Subcutaneous abdominal adipose tissue (tissue), 5 donors: Measurements from ENCODE around the gene ROR1.
A peak's percentile ranks its signal among the peaks of the same experiment; 100 is the strongest.

Experiments
- H3K27ac ChIP-seq: one replicate; pipeline ENCODE4 v1.7.0; 2013; ENCODE audit warnings: low read depth, mild to moderate bottlenecking, inconsistent platforms, low read length, moderate library complexity
- H3K27me3 ChIP-seq, 5 donors: one replicate each; pipeline ENCODE4 v1.7.0; 2013; ENCODE audit warnings: low read length in 5 of 5, inconsistent platforms in 1 of 5; ENCODE audit not compliant: control insufficient read depth in 5 of 5, insufficient read depth in 4 of 5
- H3K36me3 ChIP-seq, 5 donors: one replicate each; pipeline ENCODE4 v1.7.0; 2013; ENCODE audit warnings: low read length in 5 of 5; ENCODE audit not compliant: control insufficient read depth in 5 of 5, insufficient read depth in 5 of 5
- H3K4me1 ChIP-seq, 5 donors: one replicate each; pipeline ENCODE4 v1.7.0; 2013; ENCODE audit warnings: low read length in 5 of 5, mild to moderate bottlenecking in 3 of 5, moderate library complexity in 1 of 5; ENCODE audit not compliant: control insufficient read depth in 5 of 5, insufficient read depth in 5 of 5
- H3K4me3 ChIP-seq, 5 donors: one replicate each; pipeline ENCODE4 v1.7.0; 2013; ENCODE audit warnings: low read length in 5 of 5, low read depth in 1 of 5
- H3K9ac ChIP-seq, 5 donors: one replicate each; pipeline ENCODE4 v1.7.0; 2013; ENCODE audit warnings: low read length in 5 of 5, mild to moderate bottlenecking in 4 of 5, moderate library complexity in 3 of 5
- H3K9me3 ChIP-seq, 5 donors: one replicate each; pipeline ENCODE4 v1.7.0; 2013; ENCODE audit warnings: low read length in 5 of 5; ENCODE audit not compliant: control insufficient read depth in 5 of 5
- donor health status: healthy.
- donor health status: healthy.
- donor health status: healthy.
- donor health status: healthy.
- donor health status: healthy.

Gene ROR1

DNA sequence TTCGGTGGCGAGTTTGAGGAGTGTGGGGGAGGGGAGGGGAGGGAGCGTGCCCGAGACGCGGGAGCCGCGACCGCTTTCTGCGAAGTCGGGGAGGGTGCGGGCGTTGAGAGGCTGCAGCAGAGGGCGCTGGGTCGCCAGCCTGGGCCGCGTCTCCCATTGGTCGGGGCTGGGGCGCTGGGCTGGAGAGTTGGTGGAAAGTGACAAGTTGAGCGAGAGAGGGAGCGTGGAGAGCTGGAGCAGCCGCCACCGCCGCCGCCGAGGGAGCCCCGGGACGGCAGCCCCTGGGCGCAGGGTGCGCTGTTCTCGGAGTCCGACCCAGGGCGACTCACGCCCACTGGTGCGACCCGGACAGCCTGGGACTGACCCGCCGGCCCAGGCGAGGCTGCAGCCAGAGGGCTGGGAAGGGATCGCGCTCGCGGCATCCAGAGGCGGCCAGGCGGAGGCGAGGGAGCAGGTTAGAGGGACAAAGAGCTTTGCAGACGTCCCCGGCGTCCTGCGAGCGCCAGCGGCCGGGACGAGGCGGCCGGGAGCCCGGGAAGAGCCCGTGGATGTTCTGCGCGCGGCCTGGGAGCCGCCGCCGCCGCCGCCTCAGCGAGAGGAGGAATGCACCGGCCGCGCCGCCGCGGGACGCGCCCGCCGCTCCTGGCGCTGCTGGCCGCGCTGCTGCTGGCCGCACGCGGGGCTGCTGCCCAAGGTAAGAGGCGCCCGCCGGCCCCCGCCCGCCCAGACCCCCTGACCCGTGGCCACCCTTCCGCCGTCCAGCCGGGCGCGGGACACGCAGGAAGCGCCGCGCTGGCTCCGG, at the start of gene ROR1:
Gene ROR1, plus strand, starts transcription at position 203 of the 802 bp plus-strand sequence.
- Histone ChIP-seq H3K9me3 (no peaks in the 10 kb centered on the region), H3K9ac (peak within 1 kb of the TSS; percentile 41 to 78 (median 56)), H3K36me3 (no peaks in the 10 kb centered on the region), H3K27ac (peak within 1 kb of the TSS; percentile 48), H3K4me3 (peak within 1 kb of the TSS; percentile 67 to 88 (median 82)), H3K4me1 (peaks cover 0 to 25% (median 18%) of the 10 kb centered on the region in 5 donors), H3K27me3 (peaks cover 0 to 4% (median 0%) of the 10 kb centered on the region in 5 donors)

DNA sequence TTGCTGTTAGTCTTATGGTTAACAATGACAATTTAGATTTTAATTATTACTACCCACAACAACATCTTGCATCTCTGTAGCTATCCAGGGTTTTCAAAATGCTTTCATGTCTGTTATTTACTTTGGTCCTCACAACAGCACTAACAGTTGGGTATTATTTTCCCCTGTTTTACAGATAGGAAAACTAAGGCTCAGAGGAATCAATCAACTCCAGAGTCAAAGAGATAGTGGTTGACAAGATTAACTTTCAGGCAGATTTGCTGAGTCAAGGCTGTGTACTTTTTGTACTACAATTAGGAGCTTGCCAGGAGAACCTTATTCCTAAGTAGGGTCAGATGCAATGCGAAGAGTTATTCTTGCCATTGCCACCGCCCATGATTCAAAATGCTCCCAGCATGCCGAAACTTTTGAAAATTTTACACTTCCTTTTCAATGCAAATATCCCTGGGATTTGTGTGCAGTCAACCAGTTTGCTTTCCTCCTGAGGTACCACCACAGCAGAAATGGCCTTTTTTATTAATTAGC, 49.4 kb upstream of the ROR1 start:
- H3K36me3 ChIP-seq = no peaks in the 10 kb centered on the region
- H3K27me3 ChIP-seq = no peaks in the 10 kb centered on the region
- H3K27ac ChIP-seq = no peak overlapping the region
- peaks cover 0 to 6% (median 0%) of the 10 kb centered on the region in 5 donors for H3K4me1 ChIP-seq
- no peak overlapping the region for H3K4me3 ChIP-seq
- H3K9me3 ChIP-seq = no peaks in the 10 kb centered on the region
- H3K9ac ChIP-seq = no peak overlapping the region

DNA sequence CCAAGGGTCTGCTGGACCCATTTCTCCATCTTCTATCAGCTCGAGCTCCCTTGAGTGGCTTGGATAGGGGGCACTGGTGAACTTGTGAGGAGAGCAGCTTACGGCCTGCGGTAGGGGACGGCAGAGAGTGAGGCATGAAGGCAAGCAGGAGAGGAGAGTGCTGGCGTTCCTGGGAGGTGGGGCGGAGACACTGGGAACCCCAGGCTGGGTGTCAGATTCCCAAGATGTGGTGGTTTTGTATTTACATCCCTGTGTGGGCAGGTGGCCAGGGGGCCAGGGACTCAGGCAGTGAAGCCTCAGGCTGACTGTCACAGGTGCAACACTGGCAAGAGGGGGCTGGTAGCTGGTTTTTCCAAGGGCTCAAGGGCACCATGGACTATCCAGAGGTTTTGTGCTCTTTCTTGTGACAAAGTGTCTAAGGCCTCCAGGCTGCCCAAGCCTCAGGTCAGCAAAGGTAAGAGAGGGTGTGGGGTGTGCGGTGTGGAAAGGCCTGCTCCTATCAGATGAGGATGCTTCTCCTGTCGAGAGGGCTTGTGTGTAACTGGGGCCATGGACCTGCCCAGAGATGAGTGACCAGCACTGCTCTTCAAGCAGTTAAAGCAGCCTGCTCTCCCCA, 45.1 kb upstream of the ROR1 start:
- no peak overlapping the region for H3K27ac ChIP-seq
- H3K9ac ChIP-seq = no peak overlapping the region
- H3K36me3 ChIP-seq = no peaks in the 10 kb centered on the region

DNA sequence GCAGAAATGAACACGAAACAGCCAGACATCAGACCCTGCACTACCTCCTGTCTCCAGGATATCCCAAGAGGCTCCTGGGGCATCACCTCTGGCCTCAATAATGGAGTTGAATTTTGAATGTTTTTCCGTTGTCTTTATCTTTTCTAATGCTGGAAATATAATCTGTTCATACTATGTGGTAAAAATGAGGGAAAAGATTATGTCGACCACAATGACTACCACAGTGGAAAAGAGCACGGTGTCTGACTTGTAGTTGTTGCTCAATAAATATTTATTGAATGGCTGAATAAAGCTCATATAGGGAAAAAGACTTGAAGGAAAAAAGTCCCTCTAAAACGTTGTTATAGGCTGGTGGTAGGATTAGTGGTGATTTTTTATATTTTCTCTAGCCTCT, 44.6 kb upstream of the ROR1 start:
- H3K9ac ChIP-seq = no peak overlapping the region
- H3K4me3 ChIP-seq = no peak overlapping the region
- no peak overlapping the region for H3K27ac ChIP-seq
- H3K36me3 ChIP-seq = no peaks in the 10 kb centered on the region
- H3K4me1 ChIP-seq = peaks cover 0 to 17% (median 7%) of the 10 kb centered on the region in 5 donors
- H3K9me3 ChIP-seq = no peaks in the 10 kb centered on the region
- no peaks in the 10 kb centered on the region for H3K27me3 ChIP-seq

More for the DNA sequence above, 45.1 kb upstream of the ROR1 start:
- peaks cover 0 to 17% (median 8%) of the 10 kb centered on the region in 5 donors for H3K4me1 ChIP-seq
- H3K27me3 ChIP-seq = no peaks in the 10 kb centered on the region
- no peak overlapping the region for H3K4me3 ChIP-seq
- no peaks in the 10 kb centered on the region for H3K9me3 ChIP-seq

DNA sequence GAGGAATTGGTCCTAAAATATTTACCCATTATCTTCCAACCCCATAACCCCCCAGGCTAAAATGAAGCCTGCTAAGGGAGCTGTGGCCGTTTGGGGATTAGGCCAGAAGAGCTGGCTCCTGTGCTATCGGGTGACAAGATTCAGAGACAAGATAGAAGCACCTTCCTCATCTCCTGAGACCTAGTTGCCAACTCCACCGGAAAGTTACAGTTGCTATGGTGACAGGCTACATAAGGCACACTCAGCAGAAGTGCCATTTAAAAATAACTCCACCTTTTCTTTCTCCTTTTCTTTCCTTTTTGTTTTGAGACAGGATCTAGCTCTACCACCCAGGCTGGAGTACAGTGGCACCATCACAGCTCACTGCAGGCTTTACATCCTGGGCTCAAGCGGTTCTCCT, 43.6 kb upstream of the ROR1 start:
- Histone ChIP-seq H3K9me3 (no peaks in the 10 kb centered on the region), H3K27ac (no peak overlapping the region), H3K27me3 (no peaks in the 10 kb centered on the region), H3K4me3 (no peak overlapping the region), H3K36me3 (no peaks in the 10 kb centered on the region), H3K9ac (peak overlapping the region in 1 of 5 donors; percentile 14), H3K4me1 (peaks cover 0 to 17% (median 7%) of the 10 kb centered on the region in 5 donors)

DNA sequence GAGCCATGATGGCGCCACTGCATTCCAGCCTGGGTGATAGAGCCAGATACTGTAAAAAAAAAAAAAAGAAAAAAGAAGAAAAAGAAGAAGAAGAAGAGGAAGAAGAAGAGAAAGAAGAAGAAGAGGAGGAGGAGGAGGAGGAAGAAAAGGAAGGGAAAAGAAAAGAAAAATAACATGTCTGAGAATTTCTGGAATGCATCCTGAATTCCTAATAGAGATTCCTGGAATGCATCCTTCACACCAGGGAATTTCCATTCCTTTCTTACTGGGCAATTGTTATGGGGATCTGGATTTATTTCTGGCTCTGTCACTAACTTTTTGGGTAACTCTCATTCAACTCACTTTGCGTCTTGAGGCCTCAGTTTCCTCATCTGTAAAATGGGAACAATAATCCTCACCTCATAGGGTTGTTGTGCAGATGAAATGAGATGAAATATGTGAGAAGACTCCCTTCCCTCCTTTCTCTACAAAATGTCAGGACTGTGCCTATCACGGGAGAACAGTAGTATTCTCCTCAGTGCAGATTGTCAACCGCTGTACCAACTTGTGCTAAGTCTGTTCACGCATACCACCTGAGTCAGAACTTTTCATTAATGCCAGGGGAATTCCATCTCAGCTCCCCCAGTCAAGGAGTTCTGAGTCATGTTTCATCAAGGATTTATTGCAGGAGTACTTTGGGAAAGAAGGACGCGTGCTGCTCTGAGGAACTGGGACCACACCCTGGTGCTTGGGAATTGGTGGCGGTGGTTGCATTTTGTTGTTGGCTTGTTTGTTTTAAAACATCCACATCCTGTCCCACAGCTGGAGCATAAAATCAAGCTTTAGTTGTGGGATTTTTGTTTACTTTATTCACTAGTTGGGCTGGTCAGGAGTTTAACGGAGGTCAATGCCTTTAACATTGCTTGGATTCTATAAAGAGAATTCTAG, 42.4 kb upstream of the ROR1 start:
- Histone ChIP-seq H3K4me3 (peak overlapping the region in 4 of 5 donors; percentile 6 to 37 (median 18)), H3K9ac (peak overlapping the region in 1 of 5 donors; percentile 20), H3K27me3 (no peaks in the 10 kb centered on the region), H3K36me3 (no peaks in the 10 kb centered on the region), H3K27ac (peak overlapping the region; percentile 5), H3K4me1 (peaks cover 0 to 17% (median 7%) of the 10 kb centered on the region in 5 donors), H3K9me3 (no peaks in the 10 kb centered on the region)

DNA sequence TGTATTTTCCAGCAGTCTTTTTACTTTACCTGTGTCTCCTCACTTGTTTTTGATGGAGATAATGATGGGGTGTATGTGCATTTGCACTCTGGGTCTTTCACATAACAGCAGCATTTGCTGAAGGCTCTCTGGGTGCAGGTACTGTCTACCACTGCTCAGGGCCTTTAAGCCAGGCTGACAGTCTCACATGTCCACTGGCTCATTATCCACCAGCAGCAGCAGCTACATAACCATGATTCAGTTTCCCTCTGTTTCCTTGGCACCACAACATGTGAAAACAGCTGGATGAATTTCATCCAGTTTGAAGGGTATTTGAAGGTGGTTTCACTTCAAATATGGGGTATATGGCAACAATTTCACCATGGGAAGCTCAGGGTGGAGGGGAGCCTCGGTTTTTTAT, 41.2 kb upstream of the ROR1 start:
- peaks cover 0 to 17% (median 7%) of the 10 kb centered on the region in 5 donors for H3K4me1 ChIP-seq
- H3K9ac ChIP-seq = no peak overlapping the region
- H3K36me3 ChIP-seq = no peaks in the 10 kb centered on the region
- H3K27me3 ChIP-seq = no peaks in the 10 kb centered on the region
- H3K9me3 ChIP-seq = no peaks in the 10 kb centered on the region
- H3K27ac ChIP-seq = no peak overlapping the region
- no peak overlapping the region for H3K4me3 ChIP-seq

DNA sequence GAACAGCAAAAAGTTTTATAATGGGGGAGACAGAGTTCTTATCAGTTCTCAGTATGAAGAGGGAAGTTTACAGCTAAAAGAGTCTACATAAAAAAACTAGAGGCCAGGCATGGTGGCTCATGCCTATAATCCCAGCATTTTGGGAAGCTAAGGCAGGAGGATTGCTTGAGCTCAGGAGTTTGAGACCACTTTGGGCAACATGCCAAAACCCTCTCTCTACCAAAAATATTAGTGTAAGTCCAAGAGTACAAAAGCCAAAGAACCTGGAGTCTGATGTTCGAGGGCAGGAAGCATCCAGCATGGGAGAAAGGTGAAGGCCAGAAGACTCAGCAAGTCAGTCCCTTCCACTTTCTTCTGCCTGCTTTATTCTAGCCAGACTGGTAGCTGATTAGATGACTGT, 35.0 kb upstream of the ROR1 start:
- Histone ChIP-seq H3K27ac (no peak overlapping the region), H3K9me3 (no peaks in the 10 kb centered on the region), H3K9ac (no peak overlapping the region), H3K27me3 (no peaks in the 10 kb centered on the region), H3K36me3 (no peaks in the 10 kb centered on the region), H3K4me3 (no peak overlapping the region), H3K4me1 (peaks cover 0 to 3% (median 0%) of the 10 kb centered on the region in 5 donors)

DNA sequence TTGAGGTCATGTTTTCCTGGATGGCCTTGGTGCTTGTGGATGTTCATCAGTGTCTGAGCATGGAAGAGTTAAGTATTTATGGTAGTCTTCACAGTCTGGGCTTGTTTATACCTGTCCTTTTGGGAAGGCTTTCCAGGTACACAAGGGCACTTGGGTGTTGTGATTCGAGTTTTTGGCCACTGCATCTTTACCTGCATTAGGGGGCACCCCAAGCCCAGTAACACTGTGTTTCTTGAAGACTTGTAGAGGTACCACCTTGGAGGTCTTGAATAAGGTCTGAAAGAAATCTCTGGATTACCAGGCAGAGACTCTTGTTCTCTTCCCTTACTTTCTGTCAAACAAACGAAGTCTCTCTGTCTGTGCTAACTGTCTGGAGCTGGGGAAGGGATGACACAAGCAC, 34.4 kb upstream of the ROR1 start:
- no peaks in the 10 kb centered on the region for H3K9me3 ChIP-seq

More for the DNA sequence above, 34.4 kb upstream of the ROR1 start:
- Histone ChIP-seq H3K27me3 (no peaks in the 10 kb centered on the region), H3K4me1 (peaks cover 0 to 9% (median 0%) of the 10 kb centered on the region in 5 donors), H3K27ac (no peak overlapping the region), H3K4me3 (no peak overlapping the region), H3K9ac (no peak overlapping the region), H3K36me3 (no peaks in the 10 kb centered on the region)
